GM10266 (cell line): ENCODE data around the gene VAV2.

Experiments
- DNase-seq: peaks from one replicate; pipeline ENCODE4 v3.0.0; 2012; ENCODE audit errors: extremely low spot score
- TF ChIP-seq, protein P1 (sequence below): IDR thresholded peaks from 2 replicates; pipeline ENCODE4 v1.5.1; 2012; ENCODE audit warnings: mild to moderate bottlenecking, low read depth; ENCODE audit not compliant: control insufficient read depth, insufficient read depth; ENCODE audit errors: missing control alignments

VAV2 gene

DNA sequence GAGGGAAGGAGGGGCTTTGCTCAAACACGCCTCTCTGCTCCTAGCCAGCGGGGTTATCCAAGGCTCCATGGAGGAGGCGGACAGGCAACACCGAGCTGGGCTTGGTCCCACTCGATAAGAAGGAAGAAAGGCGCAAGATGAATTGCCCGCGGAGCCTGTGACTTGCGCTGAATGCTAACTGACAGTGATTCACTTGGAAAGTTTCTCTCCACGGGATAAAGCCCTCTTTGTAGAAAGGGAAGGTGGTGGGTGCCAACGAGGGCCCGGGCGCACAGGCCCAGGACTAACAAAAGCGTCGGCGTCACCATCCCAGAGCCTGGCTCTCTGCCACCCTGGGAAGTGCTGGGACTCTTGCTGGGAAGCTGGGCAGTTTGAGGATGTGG lies 76.0 kb downstream of the VAV2 start:
- TF ChIP-seq, protein P1, sequence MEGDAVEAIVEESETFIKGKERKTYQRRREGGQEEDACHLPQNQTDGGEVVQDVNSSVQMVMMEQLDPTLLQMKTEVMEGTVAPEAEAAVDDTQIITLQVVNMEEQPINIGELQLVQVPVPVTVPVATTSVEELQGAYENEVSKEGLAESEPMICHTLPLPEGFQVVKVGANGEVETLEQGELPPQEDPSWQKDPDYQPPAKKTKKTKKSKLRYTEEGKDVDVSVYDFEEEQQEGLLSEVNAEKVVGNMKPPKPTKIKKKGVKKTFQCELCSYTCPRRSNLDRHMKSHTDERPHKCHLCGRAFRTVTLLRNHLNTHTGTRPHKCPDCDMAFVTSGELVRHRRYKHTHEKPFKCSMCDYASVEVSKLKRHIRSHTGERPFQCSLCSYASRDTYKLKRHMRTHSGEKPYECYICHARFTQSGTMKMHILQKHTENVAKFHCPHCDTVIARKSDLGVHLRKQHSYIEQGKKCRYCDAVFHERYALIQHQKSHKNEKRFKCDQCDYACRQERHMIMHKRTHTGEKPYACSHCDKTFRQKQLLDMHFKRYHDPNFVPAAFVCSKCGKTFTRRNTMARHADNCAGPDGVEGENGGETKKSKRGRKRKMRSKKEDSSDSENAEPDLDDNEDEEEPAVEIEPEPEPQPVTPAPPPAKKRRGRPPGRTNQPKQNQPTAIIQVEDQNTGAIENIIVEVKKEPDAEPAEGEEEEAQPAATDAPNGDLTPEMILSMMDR = no peak
- DNase-seq = no peak

DNA sequence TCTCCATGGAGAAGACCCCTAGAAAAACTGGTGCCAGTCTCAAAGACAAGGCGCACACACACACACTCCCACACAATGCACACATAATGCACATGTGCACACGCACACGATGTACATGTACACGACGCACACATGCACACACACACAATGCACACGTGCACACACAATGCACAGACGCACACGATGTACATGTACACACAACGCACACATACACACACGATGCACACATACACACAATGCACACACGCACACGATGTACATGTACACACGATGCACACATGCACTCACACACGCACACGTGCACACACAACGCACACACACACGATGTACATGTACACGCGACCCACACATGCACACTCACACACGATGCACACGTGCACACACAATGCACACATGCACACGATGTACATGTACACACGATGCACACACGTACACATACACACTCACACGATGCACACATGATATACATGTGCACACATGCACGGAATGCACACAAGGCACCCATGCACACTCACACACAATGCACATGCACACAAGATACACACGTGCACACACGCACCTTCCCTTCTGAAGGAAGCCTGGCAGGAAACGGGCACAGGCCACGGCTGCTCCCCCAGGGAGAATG lies 76.5 kb downstream of the VAV2 start:
- DNase-seq = no peak
- TF ChIP-seq, protein P1 = no peak

DNA sequence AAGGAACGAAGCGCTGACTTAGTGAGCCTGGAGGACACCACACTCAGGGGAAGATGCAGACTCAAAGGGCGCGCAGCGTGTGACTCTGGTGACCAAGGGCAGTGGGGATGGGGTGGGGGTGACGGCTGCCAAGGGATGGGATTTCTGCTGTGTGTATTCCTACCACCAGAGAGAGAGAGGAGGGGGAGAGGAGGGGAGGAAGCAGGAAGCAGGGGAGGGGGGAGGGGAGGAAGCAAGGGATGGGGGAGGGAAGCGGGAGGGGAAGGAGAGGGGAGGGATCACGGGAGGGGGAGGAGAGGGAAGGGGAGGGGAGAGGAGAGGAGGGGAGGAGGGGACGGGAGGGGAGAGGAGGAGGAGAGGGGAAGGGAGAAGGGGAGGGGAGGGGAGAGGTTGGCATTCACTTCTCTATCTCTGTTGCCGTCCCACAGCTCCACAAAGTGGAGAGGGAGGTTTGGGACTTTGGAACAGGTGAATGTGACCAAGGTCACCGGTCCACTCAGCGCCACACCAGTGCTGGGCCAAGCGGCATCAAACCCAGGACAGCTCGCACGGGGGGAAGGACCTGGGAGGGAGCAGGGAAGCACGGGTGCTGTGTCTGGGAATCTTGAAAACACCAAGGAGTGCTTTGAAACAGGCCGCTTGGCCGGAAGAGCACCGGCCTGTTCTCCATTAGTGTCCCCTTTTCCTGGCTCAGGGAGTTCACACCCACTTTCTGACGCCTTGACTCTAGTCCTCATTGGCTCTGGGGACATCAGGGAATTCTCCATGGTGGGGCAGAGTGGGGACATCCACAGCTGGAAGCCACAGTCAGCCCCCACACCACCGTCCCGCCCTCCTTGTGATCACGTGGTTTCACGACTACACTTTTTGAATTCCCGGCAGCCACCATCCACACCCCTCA lies 77.4 kb downstream of the VAV2 start:
- DNase-seq = no peak
- TF ChIP-seq, protein P1 = no peak

DNA sequence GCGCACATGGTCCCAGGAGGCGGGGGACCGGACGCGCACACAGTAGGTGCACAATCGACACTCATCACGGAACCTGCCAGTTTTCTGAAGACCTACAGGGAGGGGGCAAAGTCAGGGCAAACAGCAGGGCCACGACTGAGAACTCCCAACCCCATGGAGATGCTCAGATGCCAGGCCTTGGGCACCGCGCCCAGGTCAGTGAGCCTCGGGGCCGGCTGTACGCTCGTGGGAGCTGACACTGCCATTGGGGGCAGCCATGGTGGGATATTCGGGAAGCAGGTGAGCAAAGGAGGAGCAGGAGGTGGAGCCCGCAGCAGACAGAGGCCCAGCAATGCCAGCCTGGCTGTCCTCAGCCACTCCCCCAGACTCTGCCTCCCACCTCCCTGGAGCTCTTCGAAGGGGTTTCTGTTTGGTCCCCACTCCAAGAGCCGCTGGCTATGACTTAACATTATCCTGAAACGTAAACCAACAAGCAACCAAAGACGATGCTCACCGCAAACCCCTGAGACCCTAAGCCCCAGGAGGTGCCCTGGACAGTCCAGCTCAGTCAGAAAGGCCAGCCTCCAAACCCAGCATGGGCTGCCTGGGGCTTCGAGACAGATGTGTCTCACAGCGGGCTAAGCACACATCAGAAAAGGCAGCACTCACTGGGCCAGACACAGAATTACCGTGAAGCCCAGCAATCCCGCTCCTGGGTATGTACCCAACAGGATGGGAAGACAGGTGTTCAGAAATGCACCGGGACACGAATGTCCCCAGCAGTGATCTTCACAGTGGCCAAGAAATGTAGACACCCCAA lies 78.4 kb downstream of the VAV2 start:
- no peak for DNase-seq
- TF ChIP-seq, protein P1 = no peak

DNA sequence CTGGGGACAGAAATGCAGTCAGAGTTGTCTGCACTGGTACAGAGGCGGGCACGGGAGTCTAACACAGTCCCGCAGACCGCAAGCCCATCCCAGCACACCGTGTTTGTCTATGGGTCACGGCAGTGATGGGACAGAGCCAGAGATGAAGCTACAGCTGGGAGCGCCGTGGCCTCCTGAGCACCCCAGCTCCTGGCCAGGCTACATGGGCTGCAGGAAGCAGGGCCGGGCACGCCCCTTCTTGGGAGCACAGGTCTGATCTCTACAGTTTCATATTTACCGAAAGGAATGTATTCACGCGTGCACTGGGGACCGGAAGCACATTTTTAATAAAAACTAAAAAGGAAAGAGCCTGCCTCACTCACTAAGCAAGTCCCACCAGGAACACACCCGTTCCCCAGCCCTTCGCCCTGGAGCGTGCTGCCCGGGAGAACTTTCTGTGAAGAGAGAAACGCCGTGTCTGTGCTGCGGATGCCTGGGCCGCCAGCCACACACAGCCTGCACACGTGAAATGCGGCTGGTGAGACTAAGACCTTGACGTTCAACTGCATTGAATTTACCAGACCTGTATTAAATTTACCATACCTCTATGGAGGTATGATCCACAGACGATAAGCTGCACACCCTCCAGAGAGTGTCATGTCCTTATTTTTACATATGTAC lies 81.1 kb downstream of the VAV2 start:
- DNase-seq = no peak

DNA sequence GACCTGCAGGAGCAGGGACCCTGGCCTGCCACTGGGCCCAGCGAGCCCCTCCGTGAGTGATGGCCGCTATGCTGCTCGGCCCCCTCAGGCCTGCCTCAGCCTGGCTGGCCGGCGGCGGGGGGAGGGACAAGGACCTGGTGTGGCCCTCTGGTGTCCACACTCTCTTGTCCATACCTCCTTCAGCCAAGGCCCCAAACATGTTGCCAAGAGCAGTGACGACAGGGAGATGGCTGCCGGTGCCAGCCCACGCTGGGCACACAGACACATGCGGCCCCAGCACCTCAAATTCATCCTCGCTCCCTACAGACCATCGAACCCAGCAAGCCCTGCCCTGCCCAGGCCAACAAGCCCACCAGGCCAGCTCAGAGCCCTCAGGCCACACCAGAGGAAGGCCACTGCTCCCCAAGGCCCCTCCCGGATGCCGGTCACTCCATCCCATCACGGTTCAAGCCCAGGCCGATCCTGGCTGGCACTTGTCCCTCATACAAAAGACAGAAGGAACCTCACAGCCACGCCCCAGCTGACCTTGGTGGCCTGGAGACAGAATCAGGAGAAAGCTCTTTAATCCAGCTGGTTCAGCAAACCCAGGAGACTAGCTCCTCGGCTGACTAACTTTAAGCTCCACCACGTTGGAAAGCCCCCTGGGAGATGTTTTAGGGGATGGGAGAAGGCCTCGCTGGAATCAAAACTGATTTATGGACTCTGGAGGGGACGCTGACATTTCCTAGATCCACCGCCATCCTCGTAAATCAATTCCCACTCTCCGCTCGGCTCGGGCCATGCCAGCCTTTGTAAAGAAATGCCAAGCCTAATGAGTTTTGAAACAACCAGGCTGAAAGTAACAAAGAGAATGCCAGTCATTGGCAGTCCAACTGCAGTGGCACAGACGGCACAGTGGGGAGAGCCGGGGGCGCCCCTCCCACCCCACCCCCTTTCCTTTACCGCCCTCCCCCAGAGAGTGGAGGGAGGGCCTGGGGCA lies 84.9 kb downstream of the VAV2 start:
- TF ChIP-seq, protein P1 = no peak
- no peak for DNase-seq

More for the DNA sequence above, 81.1 kb downstream of the VAV2 start:
- TF ChIP-seq, protein P1 = no peak
